ENCODE results near the gene HOXC4.
"Not testable (repeated sequence)": the region's sequence is repeated elsewhere in the genome, so short reads cannot be mapped to it uniquely, and the experiment has no call there.

The HOXC4 gene

DNA sequence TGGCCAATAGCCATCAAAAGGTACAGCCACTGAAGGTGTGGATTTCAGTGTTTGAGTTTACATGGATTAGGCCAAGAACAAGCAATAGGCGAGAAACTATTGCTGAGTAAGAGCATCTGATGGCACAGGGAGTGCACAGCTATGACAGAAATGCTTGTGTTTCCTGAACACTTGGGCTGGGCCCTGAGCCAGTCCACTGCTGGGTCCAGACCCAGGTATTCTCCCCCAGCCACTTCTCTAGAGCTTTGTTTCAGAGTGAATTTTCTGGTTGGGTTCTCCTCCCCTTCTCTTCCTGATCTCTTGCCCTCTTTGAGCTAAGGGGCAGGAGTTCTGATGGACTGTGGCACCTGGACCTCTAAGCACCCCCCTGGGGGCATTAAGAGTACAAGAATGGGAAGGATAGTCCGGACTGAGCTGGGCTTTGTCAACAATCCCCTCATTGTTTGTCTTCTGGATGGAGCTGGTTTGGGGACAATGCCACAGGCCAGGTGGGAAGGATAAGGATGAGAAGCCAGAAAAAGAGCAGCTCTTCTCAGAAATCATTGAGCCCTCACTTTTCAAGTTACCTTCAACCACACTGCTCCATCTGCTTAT, 12.4 kb upstream of the HOXC4 start:
- DNase-seq: no peak

- DNase-seq: not testable (repeated sequence)
These were observed 11.6 kb upstream of the HOXC4 start for GRCh38 chr12:54042033-54042432.

DNA sequence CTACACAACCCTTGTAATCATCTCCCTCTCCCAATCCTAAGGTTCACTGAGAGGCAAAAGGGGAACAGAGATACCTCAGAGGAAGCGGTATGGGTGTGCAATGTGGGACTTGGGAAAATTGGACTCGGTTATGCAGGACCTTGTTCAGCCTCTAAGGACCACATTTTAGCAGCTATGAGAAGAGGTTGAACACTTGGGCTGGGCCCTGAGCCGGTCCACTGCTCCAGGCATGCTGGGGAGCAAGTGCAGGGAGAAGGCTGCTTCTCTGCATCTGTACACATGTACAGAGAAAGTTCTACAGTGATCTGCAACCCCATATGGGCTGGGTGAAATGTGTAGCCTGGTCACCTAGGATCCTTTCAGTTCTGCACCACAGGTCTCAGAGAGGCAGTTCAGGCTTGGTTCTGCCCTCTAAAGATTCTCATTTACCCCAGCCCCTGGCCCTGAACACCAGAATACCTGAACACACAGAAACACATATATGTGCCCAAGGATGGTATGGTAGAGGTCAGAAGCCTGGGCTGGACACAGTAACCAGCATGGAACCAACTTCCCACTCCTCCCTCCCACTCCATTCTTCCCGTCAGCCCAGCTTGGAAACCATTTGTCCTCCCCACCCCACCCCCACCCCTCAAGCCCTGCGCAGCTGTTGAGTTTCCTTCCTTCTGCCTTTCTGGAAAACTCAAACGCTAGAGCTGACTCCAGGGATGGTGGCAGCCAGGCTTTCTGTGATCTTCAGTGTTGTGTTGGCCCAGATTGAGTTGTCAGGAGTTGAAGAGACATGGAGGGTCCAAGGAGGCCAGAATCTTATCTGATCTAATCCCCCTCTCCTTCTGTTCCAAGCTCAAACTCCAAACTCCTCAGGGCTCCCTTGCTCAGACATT, 10.4 kb upstream of the HOXC4 start:
- DNase-seq: no peak

- no peak for DNase-seq
These were observed 9.1 kb upstream of the HOXC4 start for GRCh38 chr12:54044425-54045103.

DNA sequence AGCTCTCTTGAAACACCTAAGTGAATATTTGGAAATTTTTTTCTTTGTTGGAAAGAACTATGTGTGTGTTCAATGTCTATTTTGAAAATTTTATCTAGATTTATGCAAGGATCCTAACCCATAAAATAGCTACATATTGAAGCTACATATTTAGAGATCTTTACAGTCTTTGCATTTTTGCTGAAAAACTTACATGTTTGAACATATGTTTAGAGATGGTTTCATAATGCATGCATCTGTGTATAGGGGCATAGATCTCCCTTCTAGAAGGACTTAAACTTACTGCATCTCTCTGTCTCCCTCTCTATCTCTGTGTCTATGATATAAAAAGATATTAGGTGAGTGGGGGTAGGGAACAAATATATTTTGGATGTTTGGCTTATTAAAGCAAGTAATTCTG, 8.2 kb upstream of the HOXC4 start:
- no peak for DNase-seq

DNA sequence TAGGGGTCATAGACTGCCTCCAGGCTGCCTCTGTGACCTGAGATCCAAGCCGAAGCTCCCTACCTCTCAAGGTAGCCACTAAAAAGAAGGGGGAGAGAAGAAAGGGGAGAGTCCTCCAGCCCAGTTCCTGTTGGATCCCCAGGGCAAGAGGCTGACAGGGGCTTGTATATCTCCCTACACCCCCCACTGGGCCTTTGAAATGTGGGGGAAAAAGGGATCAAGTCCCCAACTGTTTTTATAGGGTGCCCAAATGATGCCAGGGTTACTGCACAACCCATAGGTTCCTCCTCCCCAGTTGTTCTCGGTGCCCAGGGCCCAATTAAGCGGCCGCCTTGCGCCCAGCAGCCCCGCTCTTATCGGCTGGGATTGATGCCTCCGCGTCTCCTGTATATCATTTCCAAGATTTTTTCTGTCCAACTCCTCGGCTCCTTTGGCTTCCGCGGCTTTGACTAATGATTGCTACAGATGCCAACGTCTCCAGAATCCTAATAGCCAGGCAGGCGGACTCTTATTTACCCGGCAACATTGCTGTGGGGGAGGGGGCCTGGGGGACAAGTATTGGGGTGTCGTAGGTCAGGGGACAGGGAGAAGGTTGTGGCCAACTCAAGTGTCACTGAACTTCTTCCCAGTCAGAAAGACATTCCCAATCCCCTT, 7.6 kb upstream of the HOXC4 start:
- no peak for DNase-seq

GRCh38 chr12:54046809-54047159, 6.9 kb upstream of the HOXC4 start:
- DNase-seq: no peak

- DNase-seq: no peak
These were observed 6.3 kb upstream of the HOXC4 start for GRCh38 chr12:54047160-54047963.

GRCh38 chr12:54047964-54048303, 5.7 kb upstream of the HOXC4 start:
- no peak for DNase-seq

DNA sequence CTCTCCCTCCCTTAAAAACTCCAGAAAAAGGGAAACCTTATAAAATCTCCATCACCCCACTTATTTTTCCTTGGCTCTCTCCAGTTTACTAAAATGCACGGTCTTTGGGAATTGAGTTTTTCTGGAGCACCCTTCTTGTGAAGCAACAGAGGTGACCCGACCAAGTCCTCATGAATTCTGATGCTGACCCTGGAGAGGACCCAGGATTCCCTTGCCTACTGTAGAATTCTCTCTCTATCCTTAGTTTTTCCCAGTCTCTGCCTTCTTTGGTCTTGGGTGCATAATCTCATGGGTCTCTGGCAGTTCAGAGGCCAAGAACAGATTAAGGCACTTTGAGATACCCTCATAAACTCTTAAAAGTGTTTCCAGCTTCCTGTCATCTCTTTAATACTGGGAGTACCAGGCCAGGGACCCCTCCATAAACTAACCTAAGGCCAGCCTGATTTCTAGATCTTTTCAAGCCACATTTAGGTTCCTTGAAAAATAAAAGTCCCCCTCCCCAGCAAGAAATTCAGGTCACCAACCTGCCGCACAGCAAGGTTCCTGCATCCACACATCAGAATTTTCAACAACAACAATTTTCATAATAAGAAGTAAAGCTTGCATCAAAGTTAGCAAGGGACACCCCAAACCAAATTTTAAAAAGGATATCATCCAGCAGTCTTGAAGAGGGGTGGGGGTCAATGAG, 5.1 kb upstream of the HOXC4 start:
- no peak for DNase-seq

- no peak for DNase-seq
These were observed 4.5 kb upstream of the HOXC4 start for GRCh38 chr12:54049108-54049507.

DNA sequence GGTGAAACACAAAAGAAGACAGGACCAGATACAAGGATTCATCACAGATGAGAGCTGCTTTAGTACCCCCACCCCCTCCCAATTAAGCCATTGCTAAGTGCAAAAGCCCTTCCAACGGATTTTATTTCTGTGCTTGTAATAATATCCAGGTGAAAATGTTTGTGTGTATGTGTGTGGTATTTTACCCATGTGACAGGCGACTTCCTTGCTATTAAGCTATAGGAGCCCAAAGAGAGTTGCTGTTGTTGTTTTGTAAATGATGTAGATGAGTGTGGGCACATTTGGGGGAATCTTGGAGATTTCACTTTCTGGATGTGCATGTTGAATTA, 3.2 kb upstream of the HOXC4 start:
- no peak for DNase-seq

GRCh38 chr12:54051026-54051842, 2.4 kb upstream of the HOXC4 start:
- no peak for DNase-seq

DNA sequence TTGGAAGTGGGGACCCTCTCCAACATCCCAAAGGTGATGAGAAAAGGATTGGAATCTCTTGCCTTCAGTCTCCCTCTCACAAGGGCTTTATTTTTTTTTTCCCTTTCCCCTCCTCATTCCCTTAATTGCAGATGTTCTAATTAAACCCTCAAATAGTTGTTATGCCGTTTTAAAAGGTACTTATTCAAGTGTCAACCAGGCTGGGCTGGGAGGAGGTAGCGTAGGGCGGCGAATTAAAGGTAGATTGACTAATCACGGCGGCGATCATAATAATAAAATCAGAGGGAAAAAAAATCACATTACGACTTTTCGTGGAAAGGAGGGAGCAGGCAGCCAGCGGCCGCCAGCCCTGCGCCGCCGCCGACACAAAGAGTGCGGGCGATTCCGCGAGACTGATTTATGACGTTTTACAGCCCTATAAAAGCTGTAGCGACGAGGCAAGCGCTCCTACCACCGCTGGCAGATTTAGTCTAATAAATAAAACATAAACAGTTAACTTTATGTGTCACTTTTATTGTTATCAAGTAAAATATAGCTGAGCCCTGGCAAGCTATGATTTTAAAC, 1.7 kb upstream of the HOXC4 start:
- peak in 1 of 2 experiments; percentile 13 for DNase-seq

DNA sequence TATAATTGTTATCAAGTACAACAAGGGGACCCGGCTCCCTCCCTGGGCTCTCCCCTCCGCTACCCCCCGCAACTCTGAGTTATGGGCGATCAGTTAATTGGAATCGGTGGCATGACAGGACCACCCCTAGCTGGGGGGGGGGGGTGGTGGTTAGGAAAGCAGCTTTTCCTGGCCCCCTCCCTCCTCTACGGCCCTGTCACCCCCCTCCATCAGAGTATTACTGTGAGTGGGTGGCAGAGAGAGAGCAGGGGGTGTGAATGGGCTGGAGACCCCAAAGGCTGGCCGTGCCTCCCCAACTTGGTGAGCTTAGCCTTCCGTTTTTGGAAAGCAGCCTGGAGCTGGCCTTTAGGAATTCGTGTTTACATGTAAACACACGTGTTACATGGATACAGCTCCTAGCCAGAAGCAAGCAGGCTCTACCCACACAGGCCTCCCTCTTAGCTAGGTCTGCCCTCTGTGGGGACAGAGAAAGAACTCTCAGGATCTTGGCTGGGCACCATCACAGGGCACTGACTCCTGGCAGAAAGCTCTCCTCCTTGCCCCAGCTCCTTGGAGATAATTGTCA, 1.1 kb upstream of the HOXC4 start:
- DNase-seq: no peak

DNA sequence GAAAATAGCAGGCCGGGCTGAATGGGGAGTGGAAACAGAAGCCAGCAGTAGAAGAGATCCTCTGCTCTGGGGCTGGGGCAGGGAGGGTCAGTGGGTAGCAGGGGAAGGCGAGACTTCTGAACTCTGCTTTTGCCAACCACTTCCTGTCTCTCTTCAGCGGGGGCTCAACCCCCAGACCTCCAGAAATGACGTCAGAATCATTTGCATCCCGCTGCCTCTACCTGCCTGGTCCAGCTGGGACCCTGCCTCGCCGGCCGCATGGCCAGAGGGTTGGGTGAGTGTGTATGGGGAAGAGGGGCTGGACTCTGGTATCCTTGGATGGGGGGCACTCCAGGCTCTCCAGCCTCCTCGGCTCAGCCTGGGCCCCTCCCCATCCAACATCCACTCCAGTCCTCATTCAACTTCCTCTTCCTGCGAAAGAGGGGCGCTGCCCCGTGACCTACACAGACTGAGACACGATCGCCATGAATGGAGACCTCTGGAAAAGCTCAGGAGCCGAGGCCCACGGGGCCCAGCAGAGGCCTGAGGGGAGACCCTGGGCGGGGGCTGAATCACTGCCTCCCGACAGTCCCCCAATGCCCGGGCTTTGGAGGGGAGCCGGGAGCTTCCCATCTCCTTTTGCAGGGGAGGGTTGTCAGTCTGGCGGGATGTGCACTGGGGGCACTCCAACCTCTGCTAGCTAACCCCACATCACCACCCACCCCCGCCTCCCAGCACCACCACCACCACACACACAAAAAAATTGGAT, 458 bp upstream of the HOXC4 start:
- no peak for DNase-seq

GRCh38 chr12:54054742-54055194, 1.1 kb downstream of the HOXC4 start:
- no peak for DNase-seq

DNA sequence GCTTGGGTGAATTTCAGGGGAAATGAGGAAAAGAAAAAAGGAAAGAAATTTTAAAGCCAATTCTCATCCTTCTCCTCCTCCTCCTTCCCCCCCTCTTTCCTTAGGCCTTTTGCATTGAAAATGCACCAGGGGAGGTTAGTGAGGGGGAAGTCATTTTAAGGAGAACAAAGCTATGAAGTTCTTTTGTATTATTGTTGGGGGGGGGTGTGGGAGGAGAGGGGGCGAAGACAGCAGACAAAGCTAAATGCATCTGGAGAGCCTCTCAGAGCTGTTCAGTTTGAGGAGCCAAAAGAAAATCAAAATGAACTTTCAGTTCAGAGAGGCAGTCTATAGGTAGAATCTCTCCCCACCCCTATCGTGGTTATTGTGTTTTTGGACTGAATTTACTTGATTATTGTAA, 1.9 kb downstream of the HOXC4 start:
- no peak for DNase-seq

DNA sequence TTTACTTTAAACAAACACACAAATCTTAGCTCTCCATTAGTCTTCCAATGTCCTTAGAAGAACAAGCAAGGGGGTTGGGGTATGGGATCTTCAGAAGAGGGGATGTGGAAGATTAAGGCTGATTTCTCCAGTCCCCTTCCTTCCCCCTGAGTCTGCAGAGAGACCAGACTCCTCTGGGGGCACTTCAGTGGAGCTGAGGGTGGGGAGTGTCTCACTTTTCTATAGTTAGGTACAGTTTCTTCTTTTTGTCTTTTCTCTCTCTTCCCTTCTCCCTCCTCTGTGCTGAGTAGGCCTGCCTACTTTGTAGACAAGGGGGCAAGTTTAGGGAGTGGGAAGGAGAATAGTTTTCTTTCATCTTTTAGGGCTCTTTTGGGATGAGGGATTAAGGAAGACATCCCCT, 2.5 kb downstream of the HOXC4 start:
- no peak for DNase-seq

Data from NCI-H2081 (cell line).